ENCODE measurements around the gene ZNF831.

The ZNF831 gene

DNA sequence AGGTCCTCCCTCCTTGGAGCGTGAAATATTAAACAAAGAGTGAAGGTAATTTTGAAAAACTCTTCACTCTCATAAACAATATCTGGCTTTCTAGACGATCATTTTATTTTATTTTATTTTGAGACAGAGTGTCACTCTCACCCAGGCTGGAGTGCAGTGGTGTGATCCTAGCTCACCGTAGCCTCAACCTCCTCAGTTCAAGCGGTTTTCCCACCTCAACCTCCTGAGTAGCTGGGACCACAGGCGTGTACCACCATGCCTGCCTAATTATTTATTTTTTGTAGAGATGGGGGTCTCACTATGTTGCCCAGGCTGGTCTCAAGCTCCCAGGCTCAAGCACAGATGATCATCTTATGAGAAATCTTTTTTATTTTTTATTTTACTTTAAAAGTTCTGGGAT is 16.4 kb downstream of the ZNF831 start:
- no peak for DNase-seq (ENCODE audit: low read depth)

DNA sequence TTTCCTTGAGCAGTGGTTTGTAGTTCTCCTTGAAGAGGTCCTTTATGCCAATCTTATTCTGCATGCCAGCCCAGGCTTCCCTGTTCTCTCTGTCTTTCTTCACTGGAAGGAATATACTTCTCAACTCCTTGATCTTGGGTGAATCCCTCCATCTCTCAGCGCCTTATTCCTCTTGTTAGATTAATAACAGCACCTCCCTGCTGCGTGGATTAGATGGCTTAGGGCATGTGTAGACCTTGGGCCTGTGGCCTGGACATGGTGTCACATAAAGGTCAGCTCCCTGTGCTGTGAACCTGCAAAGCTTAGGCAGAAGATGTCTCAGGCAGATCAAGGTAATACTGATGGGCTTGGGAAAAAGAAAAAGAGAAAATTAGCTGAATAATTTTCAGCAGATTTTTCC is 18.3 kb downstream of the ZNF831 start:
- no peak for DNase-seq (ENCODE audit: low read depth)

DNA sequence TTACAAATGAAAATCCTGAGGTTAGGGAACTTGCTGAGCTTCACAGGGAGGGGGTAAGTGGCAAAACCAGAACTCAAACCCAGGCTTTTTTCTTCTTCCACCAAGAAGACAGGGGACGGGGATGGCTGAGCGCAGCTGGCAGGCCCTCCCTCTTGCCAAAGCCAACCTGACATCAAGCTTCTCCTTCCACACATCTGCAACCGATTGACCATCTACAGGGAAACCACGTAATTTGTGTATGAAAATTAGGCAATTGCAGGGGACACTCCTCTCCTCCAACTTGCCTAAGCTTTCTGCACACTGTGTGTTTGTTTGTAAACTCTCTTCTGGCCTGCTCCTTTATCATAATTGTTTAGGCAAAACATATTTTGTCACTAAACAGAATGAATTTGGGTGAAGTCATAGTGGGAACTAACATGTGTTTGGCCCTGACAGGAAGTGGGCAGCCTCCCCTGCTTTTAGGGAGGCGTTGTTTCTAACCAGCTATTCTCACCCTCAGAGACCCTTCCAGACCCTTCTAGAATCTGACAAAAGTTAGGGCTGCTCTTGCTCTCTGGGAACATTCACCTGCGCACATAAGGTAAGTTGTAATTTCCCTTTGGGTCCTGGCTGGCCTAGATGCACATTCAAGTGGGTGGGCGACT is 18.9 kb downstream of the ZNF831 start:
- no peak for DNase-seq (ENCODE audit: low read depth)

DNA sequence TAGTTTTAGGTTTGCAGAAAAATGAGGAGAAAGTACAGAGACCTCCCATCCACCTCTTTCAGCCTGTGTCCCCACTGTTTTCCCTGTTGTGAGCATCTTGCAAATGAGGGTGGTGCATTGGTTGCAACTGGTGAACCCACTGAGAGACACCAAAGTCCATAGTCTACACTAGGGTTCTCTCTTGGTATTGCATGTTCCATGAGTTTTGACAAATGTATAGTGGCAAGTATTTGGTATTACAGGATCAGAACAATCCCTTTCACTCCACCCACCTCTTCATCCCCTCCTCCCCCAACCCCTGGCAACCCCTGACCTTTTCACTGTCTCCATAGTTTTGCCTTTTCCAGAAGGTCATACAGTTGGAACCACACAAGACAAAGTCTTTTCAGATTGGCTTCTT is 20.1 kb downstream of the ZNF831 start:
- DNase-seq (ENCODE audit: low read depth) = no peak

GRCh38 chr20:59184880-59185447 is 21.3 kb downstream of the ZNF831 start:
- DNase-seq (ENCODE audit: low read depth) = peak; percentile 5

DNA sequence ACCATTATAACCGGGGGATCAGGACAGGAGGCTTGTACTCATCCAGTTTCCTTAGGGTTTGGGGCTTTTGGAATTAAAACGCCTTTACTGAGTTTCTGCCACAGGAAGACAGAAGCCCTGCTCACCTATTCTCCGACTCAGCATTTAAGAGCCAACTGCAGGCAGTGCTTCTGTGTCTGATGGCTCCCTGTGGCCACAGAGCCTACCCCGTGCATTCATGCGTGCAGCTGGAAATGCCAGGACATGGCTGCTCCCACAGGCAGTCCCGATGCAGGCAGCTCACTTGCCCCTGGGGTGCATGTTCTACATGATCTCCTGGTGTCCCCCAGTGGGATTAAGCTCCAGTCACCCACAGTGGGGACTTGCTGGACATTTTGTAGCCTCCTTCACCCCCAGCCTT is 22.2 kb downstream of the ZNF831 start:
- no peak for DNase-seq (ENCODE audit: low read depth)

DNA sequence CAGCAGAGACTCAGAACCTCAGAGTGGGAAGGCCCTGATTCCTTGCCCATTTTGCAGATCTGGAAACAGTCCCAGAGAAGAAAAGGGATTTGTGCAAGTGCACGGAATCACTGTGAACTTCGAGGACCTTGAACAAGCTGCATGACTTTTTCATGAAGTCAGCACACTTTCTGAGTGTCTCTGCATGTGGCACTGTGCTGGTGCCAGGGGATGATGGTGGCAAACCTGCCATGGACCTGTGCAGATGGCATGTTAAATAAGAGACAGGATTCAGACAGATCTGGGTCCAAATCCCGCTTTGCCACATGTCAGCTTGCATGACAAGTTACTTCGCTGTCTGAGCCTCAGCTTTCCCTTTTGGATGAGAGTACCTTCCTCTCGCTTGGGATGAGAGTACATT is 26.8 kb downstream of the ZNF831 start:
- DNase-seq (ENCODE audit: low read depth) = no peak

GRCh38 chr20:59191036-59191755 is 27.6 kb downstream of the ZNF831 start:
- DNase-seq (ENCODE audit: low read depth) = no peak

GRCh38 chr20:59191756-59192532 is 28.3 kb downstream of the ZNF831 start:
- no peak for DNase-seq (ENCODE audit: low read depth)

DNA sequence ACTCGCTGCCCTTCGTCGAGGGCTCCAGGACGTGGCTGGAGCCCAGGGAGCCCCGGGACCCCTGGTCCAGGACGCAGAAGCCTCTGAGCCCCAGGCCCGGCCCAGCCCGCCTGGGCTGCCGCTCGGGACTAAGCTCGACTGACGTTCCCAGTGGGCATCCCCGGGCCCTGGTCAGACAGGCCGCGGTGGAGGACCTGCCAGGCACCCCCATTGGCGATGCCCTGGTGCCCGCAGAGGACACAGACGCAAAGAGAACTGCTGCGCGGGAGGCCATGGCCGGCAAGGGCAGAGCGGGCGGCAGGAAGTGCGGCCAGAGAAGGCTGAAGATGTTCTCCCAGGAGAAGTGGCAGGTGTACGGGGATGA is 28.9 kb downstream of the ZNF831 start:
- no peak for DNase-seq (ENCODE audit: low read depth)

DNA sequence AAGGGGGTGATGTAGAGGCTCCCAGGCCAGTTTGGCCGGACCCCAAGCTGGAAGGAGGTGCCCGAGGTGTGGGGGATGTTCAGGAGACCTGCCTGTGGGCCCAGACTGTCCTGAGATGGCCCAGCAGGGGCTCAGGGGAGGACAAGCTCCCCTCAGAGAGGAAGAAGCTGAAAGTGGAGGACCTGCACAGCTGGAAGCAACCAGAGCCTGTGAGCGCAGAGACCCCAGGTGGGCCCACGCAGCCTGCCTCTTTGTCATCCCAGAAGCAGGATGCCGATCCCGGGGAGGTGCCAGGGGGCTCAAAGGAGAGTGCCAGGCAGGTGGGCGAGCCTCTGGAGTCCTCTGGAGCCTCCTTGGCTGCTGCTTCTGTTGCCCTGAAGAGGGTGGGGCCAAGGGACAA is 29.7 kb downstream of the ZNF831 start:
- DNase-seq (ENCODE audit: low read depth) = no peak

DNA sequence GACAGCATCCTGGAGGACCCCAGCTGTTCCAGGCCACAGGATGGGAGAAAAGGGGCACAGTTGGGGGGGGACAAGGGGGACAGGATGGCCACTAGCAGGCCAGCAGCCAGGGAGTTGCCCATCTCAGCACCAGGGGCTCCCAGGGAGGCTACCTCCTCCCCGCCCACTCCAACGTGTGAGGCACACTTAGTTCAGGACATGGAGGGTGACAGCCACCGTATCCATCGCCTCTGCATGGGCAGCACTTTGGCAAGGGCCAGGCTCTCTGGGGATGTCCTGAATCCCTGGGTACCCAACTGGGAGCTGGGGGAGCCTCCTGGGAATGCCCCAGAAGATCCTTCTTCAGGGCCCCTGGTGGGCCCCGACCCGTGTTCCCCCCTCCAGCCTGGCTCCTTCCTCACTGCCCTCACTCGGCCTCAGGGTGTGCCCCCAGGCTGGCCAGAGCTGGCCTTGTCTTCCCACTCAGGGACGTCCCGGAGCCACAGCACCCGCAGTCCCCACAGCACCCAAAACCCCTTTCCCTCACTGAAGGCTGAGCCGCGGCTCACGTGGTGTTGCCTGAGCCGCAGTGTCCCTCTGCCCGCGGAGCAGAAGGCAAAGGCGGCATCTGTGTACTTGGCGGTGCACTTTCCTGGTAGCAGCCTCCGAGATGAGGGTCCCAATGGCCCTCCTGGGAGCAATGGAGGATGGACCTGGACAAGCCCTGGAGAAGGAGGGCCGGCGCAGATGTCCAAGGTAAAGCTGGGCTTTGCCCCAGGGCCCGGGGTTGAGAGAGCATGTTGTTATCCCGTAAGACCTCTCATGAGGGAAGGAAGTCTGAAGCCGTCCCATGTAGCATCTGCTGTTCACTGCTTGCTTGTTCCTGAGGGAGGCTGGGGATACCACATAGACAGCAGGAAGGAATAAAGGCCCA is 30.7 kb downstream of the ZNF831 start:
- no peak for DNase-seq (ENCODE audit: low read depth)

GRCh38 chr20:59195316-59195993 is 31.8 kb downstream of the ZNF831 start:
- no peak for DNase-seq (ENCODE audit: low read depth)

DNA sequence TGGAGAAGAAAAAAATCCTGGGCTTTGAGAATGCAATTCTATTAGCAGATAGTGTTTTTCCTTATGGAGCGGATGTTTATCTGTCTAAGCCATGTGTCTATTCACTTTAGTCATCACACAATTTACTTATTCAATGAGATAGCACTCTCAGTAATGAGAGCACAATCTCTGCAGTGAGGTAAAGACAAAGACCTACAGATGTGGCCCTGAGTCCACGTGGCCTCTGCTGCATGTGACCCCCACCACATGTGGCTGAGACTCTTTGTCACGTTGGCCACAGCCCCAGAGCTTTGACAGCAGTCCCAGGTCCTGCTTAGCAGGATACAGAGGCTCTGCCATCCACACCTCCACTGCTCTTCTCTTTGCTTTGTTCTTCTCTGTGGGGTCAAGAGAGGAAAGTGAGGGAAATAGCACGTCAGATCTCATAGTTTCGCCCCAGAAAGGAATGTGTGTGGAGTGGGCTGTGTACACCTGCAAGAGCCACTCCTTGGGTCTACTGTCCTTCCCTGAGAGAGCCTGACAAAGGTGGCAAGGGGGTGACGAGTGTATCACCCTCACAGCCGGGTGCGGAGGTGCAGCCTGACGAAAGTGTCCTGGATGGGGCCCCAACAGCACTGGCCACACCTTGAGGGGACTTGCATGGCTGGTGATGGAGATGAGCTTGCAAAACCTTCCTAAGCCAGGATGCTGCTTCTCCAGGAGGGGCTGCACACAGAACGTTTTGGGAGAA is 40.7 kb downstream of the ZNF831 start:
- no peak for DNase-seq (ENCODE audit: low read depth)

GRCh38 chr20:59205044-59205443 is 41.4 kb downstream of the ZNF831 start:
- DNase-seq (ENCODE audit: low read depth) = no peak

- no peak for DNase-seq (ENCODE audit: low read depth)
Observed at GRCh38 chr20:59207235-59207634, 43.6 kb downstream of the ZNF831 start.

- DNase-seq (ENCODE audit: low read depth) = peak; percentile 51
Observed at GRCh38 chr20:59207742-59208357, 44.2 kb downstream of the ZNF831 start.

DNA sequence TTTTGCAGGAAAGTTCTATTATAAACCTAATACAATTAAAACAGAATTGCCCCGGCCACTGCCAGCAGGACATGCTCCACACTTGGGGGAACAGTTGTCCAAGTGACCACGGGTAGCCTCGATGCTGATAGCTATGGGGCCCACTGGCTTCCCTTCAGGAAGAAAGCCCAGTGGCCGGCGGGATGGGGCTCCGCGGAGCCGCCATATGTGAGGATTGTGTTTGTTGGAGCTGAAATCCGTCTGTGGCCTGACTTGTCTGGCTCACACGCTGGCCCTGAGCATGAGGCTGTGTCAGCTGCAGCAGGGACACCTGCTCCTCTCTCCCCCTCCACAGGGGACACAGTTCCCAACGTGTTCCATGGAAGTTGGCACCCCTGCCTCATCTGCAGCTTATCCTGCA is 46.6 kb downstream of the ZNF831 start:
- no peak for DNase-seq (ENCODE audit: low read depth)

DNA sequence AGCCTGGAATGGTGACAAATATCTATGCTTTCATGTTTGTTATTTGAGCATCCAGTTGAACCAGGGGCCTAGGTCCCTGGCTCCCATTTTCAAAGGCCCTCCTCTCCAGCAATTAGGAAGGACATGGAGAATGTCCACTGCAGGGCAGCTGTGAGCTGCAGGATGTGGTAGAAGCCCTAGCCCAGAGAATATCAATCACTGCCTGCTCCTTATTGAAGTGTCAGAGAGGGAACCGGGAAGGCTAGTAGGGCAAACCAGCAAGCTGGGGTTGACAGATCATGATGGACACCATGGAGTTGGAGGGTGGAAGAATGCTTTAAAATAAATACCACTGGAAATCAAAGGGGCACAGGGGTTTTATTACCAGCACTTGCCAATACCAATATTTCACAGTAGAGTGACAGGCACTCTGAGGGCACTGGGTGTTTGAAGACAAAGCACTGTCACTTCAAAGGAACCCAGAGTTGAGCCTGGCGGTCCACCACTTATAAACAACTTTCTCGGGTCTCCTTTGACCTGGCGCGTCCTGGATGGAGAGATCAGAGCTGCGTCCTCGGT is 47.7 kb downstream of the ZNF831 start:
- no peak for DNase-seq (ENCODE audit: low read depth)

GRCh38 chr20:59214073-59214472 is 50.5 kb downstream of the ZNF831 start:
- DNase-seq (ENCODE audit: low read depth) = no peak

All from ELR (cell line).